HL-60 (cell line): Measurements from ENCODE around the gene DPP10.

Experiments
- DNase-seq, 2 experiments: peaks; one replicate each; pipeline ENCODE4 v3.0.0-alpha.2; 2010 to 2020; ENCODE audit warnings: low read depth in 1 of 2, low spot score in 1 of 2
- H3K27ac ChIP-seq: fragments of 250-450 bp; sonication (Bioruptor Pico); replicated peaks from 2 replicates; pipeline ENCODE4 v1.5.1; 2020; ENCODE audit warnings: mild to moderate bottlenecking, moderate library complexity
- H3K27me3 ChIP-seq: fragments of 250-450 bp; sonication (Bioruptor Pico); 2 replicates; pipeline ENCODE4 v1.5.1; 2021; ENCODE audit warnings: mild to moderate bottlenecking, moderate library complexity; ENCODE audit not compliant: insufficient read depth, poor library complexity, severe bottlenecking
- H3K4me3 ChIP-seq: replicated peaks from 2 replicates; pipeline ENCODE4 v1.5.1; 2011; ENCODE audit warnings: mild to moderate bottlenecking, control low read depth, low read length; ENCODE audit not compliant: insufficient read depth
- GABPA ChIP-seq: IDR thresholded peaks from 2 replicates; pipeline ENCODE4 v1.6.1; 2012; ENCODE audit warnings: low read depth
- POLR2AphosphoS5 ChIP-seq: IDR thresholded peaks from 2 replicates; pipeline ENCODE4 v1.6.1; 2012; ENCODE audit warnings: low read depth
- SPI1 ChIP-seq: IDR thresholded peaks from 2 replicates; pipeline ENCODE4 v1.6.1; 2012; ENCODE audit warnings: low read depth, mild to moderate bottlenecking, borderline replicate concordance
- TF ChIP-seq, protein P1 (sequence below): IDR thresholded peaks from one replicate; pipeline ENCODE4 v1.5.1; 2011; ENCODE audit warnings: low read length, control low read depth, inconsistent platforms; ENCODE audit not compliant: insufficient read depth
- TF ChIP-seq, protein P2 (sequence below): IDR thresholded peaks from 2 replicates; pipeline ENCODE4 v1.6.1; 2012; ENCODE audit warnings: low read depth; ENCODE audit not compliant: insufficient replicate concordance

Gene DPP10

DNA sequence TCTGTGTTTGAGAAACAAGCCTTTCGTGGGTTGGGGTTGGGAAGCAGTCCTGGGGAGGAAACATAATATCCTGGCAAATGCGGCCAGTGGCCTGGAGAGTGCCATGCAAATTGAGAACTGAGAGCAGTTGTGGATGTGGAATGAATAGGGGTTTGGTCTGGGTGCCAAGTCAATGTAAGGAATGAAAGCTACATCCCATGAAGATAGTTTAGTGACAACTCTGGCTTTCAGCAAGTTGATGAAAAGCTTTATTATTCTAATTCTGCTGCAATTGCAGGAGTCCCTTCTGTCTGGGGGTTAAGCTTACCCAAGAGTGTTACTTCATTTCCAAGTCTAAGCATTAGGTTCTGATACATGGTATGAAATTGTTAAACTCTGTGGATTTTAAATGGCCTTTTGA is 771.6 kb downstream of the DPP10 start:
- Histone ChIP-seq H3K27ac (no peak overlapping the region), H3K27me3 (no peaks in the 10 kb centered on the region), H3K4me3 (no peak overlapping the region)
- no peak for DNase-seq
- TF ChIP-seq, protein P1, sequence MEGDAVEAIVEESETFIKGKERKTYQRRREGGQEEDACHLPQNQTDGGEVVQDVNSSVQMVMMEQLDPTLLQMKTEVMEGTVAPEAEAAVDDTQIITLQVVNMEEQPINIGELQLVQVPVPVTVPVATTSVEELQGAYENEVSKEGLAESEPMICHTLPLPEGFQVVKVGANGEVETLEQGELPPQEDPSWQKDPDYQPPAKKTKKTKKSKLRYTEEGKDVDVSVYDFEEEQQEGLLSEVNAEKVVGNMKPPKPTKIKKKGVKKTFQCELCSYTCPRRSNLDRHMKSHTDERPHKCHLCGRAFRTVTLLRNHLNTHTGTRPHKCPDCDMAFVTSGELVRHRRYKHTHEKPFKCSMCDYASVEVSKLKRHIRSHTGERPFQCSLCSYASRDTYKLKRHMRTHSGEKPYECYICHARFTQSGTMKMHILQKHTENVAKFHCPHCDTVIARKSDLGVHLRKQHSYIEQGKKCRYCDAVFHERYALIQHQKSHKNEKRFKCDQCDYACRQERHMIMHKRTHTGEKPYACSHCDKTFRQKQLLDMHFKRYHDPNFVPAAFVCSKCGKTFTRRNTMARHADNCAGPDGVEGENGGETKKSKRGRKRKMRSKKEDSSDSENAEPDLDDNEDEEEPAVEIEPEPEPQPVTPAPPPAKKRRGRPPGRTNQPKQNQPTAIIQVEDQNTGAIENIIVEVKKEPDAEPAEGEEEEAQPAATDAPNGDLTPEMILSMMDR = no peak
- TF ChIP-seq, protein P2, sequence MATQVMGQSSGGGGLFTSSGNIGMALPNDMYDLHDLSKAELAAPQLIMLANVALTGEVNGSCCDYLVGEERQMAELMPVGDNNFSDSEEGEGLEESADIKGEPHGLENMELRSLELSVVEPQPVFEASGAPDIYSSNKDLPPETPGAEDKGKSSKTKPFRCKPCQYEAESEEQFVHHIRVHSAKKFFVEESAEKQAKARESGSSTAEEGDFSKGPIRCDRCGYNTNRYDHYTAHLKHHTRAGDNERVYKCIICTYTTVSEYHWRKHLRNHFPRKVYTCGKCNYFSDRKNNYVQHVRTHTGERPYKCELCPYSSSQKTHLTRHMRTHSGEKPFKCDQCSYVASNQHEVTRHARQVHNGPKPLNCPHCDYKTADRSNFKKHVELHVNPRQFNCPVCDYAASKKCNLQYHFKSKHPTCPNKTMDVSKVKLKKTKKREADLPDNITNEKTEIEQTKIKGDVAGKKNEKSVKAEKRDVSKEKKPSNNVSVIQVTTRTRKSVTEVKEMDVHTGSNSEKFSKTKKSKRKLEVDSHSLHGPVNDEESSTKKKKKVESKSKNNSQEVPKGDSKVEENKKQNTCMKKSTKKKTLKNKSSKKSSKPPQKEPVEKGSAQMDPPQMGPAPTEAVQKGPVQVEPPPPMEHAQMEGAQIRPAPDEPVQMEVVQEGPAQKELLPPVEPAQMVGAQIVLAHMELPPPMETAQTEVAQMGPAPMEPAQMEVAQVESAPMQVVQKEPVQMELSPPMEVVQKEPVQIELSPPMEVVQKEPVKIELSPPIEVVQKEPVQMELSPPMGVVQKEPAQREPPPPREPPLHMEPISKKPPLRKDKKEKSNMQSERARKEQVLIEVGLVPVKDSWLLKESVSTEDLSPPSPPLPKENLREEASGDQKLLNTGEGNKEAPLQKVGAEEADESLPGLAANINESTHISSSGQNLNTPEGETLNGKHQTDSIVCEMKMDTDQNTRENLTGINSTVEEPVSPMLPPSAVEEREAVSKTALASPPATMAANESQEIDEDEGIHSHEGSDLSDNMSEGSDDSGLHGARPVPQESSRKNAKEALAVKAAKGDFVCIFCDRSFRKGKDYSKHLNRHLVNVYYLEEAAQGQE = no peak
- TF ChIP-seq SPI1 (no peak), GABPA (no peak)

DNA sequence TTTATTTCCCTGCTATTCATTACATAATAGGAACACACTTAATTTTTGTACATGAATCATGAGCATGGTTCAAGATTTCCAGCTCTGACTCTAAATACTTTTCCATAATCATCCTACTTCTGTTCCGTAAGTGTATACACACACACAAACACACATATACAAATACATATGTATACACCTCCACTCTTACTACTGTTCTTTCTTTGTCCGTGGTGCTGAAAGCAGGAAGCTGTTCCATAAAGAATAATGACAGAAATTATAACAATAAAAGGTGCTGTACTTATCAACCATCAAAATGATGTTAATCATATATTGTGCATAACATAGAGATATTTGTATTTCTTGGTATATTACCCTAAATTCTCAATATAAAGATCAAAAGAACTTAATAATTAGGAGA is 776.9 kb downstream of the DPP10 start:
- Histone ChIP-seq H3K4me3 (no peak overlapping the region), H3K27ac (no peak overlapping the region), H3K27me3 (no peaks in the 10 kb centered on the region)
- TF ChIP-seq, protein P1 = no peak
- TF ChIP-seq, protein P2 = peak; percentile 73
- no peak for TF ChIP-seq POLR2AphosphoS5
- no peak for TF ChIP-seq GABPA
- TF ChIP-seq SPI1 = no peak
- no peak for DNase-seq

DNA sequence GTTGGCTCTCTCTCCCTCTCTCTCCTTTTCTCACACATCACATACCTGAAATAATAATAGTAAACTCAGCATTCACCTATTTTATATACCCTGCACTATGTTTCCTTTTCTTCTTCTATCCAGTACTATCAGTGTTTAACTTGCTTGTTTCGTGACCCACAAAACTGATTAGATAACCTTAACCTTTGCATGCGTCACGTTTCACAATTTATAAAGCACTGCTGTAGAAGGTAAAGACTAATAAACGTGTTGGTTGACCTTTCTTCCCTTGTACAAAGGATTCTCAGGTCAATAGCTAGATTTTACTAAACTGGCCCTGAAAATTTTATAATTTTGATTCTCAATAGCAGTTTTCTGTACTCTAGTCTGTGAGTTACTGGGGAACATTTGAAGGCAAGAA is 791.7 kb downstream of the DPP10 start:
- Histone ChIP-seq H3K27ac (no peak overlapping the region), H3K27me3 (no peaks in the 10 kb centered on the region), H3K4me3 (no peak overlapping the region)
- no peak for DNase-seq
- TF ChIP-seq, protein P1 = no peak
- TF ChIP-seq GABPA (no peak), POLR2AphosphoS5 (no peak), SPI1 (no peak)
- TF ChIP-seq, protein P2 = no peak
